ENCODE results near the gene LMF1.

LMF1 gene

GRCh38 chr16:876523-877241 is 94.1 kb downstream of the LMF1 start:
- H3K4me3 ChIP-seq (ENCODE audit: low read length) = no peak overlapping the region
- TF ChIP-seq CTCF (conservative IDR thresholded peaks at IDR 0.05; ENCODE audit: low read length) = no peak
- DNase-seq (ENCODE audit: low read depth) = no peak

GRCh38 chr16:876041-876335 is 94.8 kb downstream of the LMF1 start:
- H3K4me3 ChIP-seq (ENCODE audit: low read length) = no peak overlapping the region
- no peak for DNase-seq (ENCODE audit: low read depth)
- no peak for TF ChIP-seq CTCF (conservative IDR thresholded peaks at IDR 0.05; ENCODE audit: low read length)

- no peak overlapping the region for H3K4me3 ChIP-seq (ENCODE audit: low read length)
- DNase-seq (ENCODE audit: low read depth) = no peak
- no peak for TF ChIP-seq CTCF (conservative IDR thresholded peaks at IDR 0.05; ENCODE audit: low read length)
Measured at GRCh38 chr16:875182-876040, 95.4 kb downstream of the LMF1 start.

- no peak overlapping the region for H3K4me3 ChIP-seq (ENCODE audit: low read length)
- no peak for DNase-seq (ENCODE audit: low read depth)
- no peak for TF ChIP-seq CTCF (conservative IDR thresholded peaks at IDR 0.05; ENCODE audit: low read length)
Measured at GRCh38 chr16:874366-875181, 96.2 kb downstream of the LMF1 start.

GRCh38 chr16:873889-874288 is 96.9 kb downstream of the LMF1 start:
- no peak for TF ChIP-seq CTCF (conservative IDR thresholded peaks at IDR 0.05; ENCODE audit: low read length)
- DNase-seq (ENCODE audit: low read depth) = no peak
- H3K4me3 ChIP-seq (ENCODE audit: low read length) = no peak overlapping the region

- no peak for TF ChIP-seq CTCF (conservative IDR thresholded peaks at IDR 0.05; ENCODE audit: low read length)
- no peak for DNase-seq (ENCODE audit: low read depth)
- no peak overlapping the region for H3K4me3 ChIP-seq (ENCODE audit: low read length)
Measured at GRCh38 chr16:873243-873661, 97.5 kb downstream of the LMF1 start.

Measured in AG10803 (cell line).